ENCODE measurements around the gene VAV1.
A peak's percentile ranks its signal among the peaks of the same experiment; 100 is the strongest.
"Not testable (repeated sequence)": the region's sequence is repeated elsewhere in the genome, so short reads cannot be mapped to it uniquely, and the experiment has no call there.

The VAV1 gene

GRCh38 chr19:6797646-6798045, 25.1 kb downstream of the VAV1 start:
- H3K4me3 ChIP-seq (ENCODE audit: low read length), result no peak overlapping the region
- peaks cover 8% of the 10 kb centered on the region; the same call in 1 of the 2 replicates for H3K4me1 ChIP-seq (ENCODE audit: insufficient read depth, low read length)
- no peak overlapping the region for H3K27ac ChIP-seq (ENCODE audit: low read length)
- peaks cover 22% of the 10 kb centered on the region for H3K9me3 ChIP-seq (ENCODE audit: insufficient read depth, low read depth, low read length)
- no peaks in the 10 kb centered on the region for H3K27me3 ChIP-seq (ENCODE audit: insufficient read depth, low read length)
- no peaks in the 10 kb centered on the region for H3K36me3 ChIP-seq (ENCODE audit: insufficient read depth, low read depth, low read length)
- H3K9ac ChIP-seq (ENCODE audit: low read depth, low read length), result no peak overlapping the region

GRCh38 chr19:6800160-6800790, 27.8 kb downstream of the VAV1 start:
- not testable (repeated sequence) for H3K4me1 ChIP-seq (ENCODE audit: insufficient read depth, low read length); H3K27me3 ChIP-seq (ENCODE audit: insufficient read depth, low read length); H3K9me3 ChIP-seq (ENCODE audit: insufficient read depth, low read depth, low read length); H3K27ac ChIP-seq (ENCODE audit: low read length); H3K9ac ChIP-seq (ENCODE audit: low read depth, low read length); H3K4me3 ChIP-seq (ENCODE audit: low read length); H3K36me3 ChIP-seq (ENCODE audit: insufficient read depth, low read depth, low read length)

- Histone ChIP-seq H3K4me3 (ENCODE audit: low read length) (no peak overlapping the region), H3K4me1 (ENCODE audit: insufficient read depth, low read length) (peaks cover 8% of the 10 kb centered on the region; the same call in 1 of the 2 replicates), H3K36me3 (ENCODE audit: insufficient read depth, low read depth, low read length) (no peaks in the 10 kb centered on the region), H3K9me3 (ENCODE audit: insufficient read depth, low read depth, low read length) (no peaks in the 10 kb centered on the region), H3K9ac (ENCODE audit: low read depth, low read length) (peak overlapping the region; percentile 33; the same call in 1 of the 2 replicates), H3K27me3 (ENCODE audit: insufficient read depth, low read length) (no peaks in the 10 kb centered on the region), H3K27ac (ENCODE audit: low read length) (no peak overlapping the region)
These were observed 28.5 kb downstream of the VAV1 start for GRCh38 chr19:6800991-6801484.

GRCh38 chr19:6801485-6802086, 29.1 kb downstream of the VAV1 start:
- no peaks in the 10 kb centered on the region for H3K27me3 ChIP-seq (ENCODE audit: insufficient read depth, low read length)
- H3K4me1 ChIP-seq (ENCODE audit: insufficient read depth, low read length), result peaks cover 8% of the 10 kb centered on the region; the same call in 1 of the 2 replicates
- H3K9ac ChIP-seq (ENCODE audit: low read depth, low read length), result peak overlapping the region; percentile 33; the same call in 1 of the 2 replicates
- H3K4me3 ChIP-seq (ENCODE audit: low read length), result no peak overlapping the region
- no peaks in the 10 kb centered on the region for H3K36me3 ChIP-seq (ENCODE audit: insufficient read depth, low read depth, low read length)
- no peak overlapping the region for H3K27ac ChIP-seq (ENCODE audit: low read length)
- H3K9me3 ChIP-seq (ENCODE audit: insufficient read depth, low read depth, low read length), result no peaks in the 10 kb centered on the region

GRCh38 chr19:6802336-6803035, 30.0 kb downstream of the VAV1 start:
- no peaks in the 10 kb centered on the region for H3K9me3 ChIP-seq (ENCODE audit: insufficient read depth, low read depth, low read length)
- H3K4me3 ChIP-seq (ENCODE audit: low read length), result no peak overlapping the region
- H3K4me1 ChIP-seq (ENCODE audit: insufficient read depth, low read length), result peaks cover 8% of the 10 kb centered on the region; the same call in 1 of the 2 replicates
- no peaks in the 10 kb centered on the region for H3K36me3 ChIP-seq (ENCODE audit: insufficient read depth, low read depth, low read length)
- H3K27me3 ChIP-seq (ENCODE audit: insufficient read depth, low read length), result no peaks in the 10 kb centered on the region
- H3K27ac ChIP-seq (ENCODE audit: low read length), result no peak overlapping the region
- no peak overlapping the region for H3K9ac ChIP-seq (ENCODE audit: low read depth, low read length)

- Histone ChIP-seq H3K4me1 (ENCODE audit: insufficient read depth, low read length) (peaks cover 8% of the 10 kb centered on the region; the same call in 1 of the 2 replicates), H3K36me3 (ENCODE audit: insufficient read depth, low read depth, low read length) (no peaks in the 10 kb centered on the region), H3K27ac (ENCODE audit: low read length) (no peak overlapping the region), H3K9me3 (ENCODE audit: insufficient read depth, low read depth, low read length) (no peaks in the 10 kb centered on the region), H3K27me3 (ENCODE audit: insufficient read depth, low read length) (no peaks in the 10 kb centered on the region), H3K9ac (ENCODE audit: low read depth, low read length) (no peak overlapping the region), H3K4me3 (ENCODE audit: low read length) (no peak overlapping the region)
These were observed 30.5 kb downstream of the VAV1 start for GRCh38 chr19:6803036-6803404.

GRCh38 chr19:6806488-6806887, 34.0 kb downstream of the VAV1 start:
- Histone ChIP-seq H3K27me3 (ENCODE audit: insufficient read depth, low read length) (no peaks in the 10 kb centered on the region), H3K4me1 (ENCODE audit: insufficient read depth, low read length) (0 out of 2 replicates have a peak, but pooled peaks cover 3% of the 10 kb centered on the region)

GRCh38 chr19:6807291-6807690, 34.8 kb downstream of the VAV1 start:
- no peaks in the 10 kb centered on the region for H3K36me3 ChIP-seq (ENCODE audit: insufficient read depth, low read depth, low read length)
- peaks cover 6% of the 10 kb centered on the region; the same call in 1 of the 2 replicates for H3K9me3 ChIP-seq (ENCODE audit: insufficient read depth, low read depth, low read length)
- H3K4me1 ChIP-seq (ENCODE audit: insufficient read depth, low read length), result no peaks in the 10 kb centered on the region
- H3K27ac ChIP-seq (ENCODE audit: low read length), result no peak overlapping the region
- no peak overlapping the region for H3K4me3 ChIP-seq (ENCODE audit: low read length)
- H3K27me3 ChIP-seq (ENCODE audit: insufficient read depth, low read length), result no peaks in the 10 kb centered on the region
- H3K9ac ChIP-seq (ENCODE audit: low read depth, low read length), result no peak overlapping the region

More at GRCh38 chr19:6806488-6806887, 34.0 kb downstream of the VAV1 start:
- Histone ChIP-seq H3K36me3 (ENCODE audit: insufficient read depth, low read depth, low read length) (no peaks in the 10 kb centered on the region), H3K27ac (ENCODE audit: low read length) (no peak overlapping the region), H3K9ac (ENCODE audit: low read depth, low read length) (no peak overlapping the region), H3K9me3 (ENCODE audit: insufficient read depth, low read depth, low read length) (peaks cover 6% of the 10 kb centered on the region; the same call in 1 of the 2 replicates), H3K4me3 (ENCODE audit: low read length) (no peak overlapping the region)

- Histone ChIP-seq H3K27me3 (ENCODE audit: insufficient read depth, low read length) (no peaks in the 10 kb centered on the region), H3K27ac (ENCODE audit: low read length) (no peak overlapping the region), H3K4me3 (ENCODE audit: low read length) (no peak overlapping the region), H3K36me3 (ENCODE audit: insufficient read depth, low read depth, low read length) (no peaks in the 10 kb centered on the region), H3K4me1 (ENCODE audit: insufficient read depth, low read length) (no peaks in the 10 kb centered on the region), H3K9ac (ENCODE audit: low read depth, low read length) (no peak overlapping the region), H3K9me3 (ENCODE audit: insufficient read depth, low read depth, low read length) (peaks cover 6% of the 10 kb centered on the region; the same call in 1 of the 2 replicates)
These were observed 36.0 kb downstream of the VAV1 start for GRCh38 chr19:6808494-6808893.

- Histone ChIP-seq H3K36me3 (ENCODE audit: insufficient read depth, low read depth, low read length) (no peaks in the 10 kb centered on the region), H3K9me3 (ENCODE audit: insufficient read depth, low read depth, low read length) (peaks cover 6% of the 10 kb centered on the region; the same call in 1 of the 2 replicates), H3K27ac (ENCODE audit: low read length) (no peak overlapping the region), H3K9ac (ENCODE audit: low read depth, low read length) (no peak overlapping the region), H3K4me1 (ENCODE audit: insufficient read depth, low read length) (no peaks in the 10 kb centered on the region), H3K27me3 (ENCODE audit: insufficient read depth, low read length) (no peaks in the 10 kb centered on the region), H3K4me3 (ENCODE audit: low read length) (no peak overlapping the region)
These were observed 36.8 kb downstream of the VAV1 start for GRCh38 chr19:6809262-6809661.

GRCh38 chr19:6811378-6811777, 38.9 kb downstream of the VAV1 start:
- no peak overlapping the region for H3K27ac ChIP-seq (ENCODE audit: low read length)
- no peaks in the 10 kb centered on the region for H3K36me3 ChIP-seq (ENCODE audit: insufficient read depth, low read depth, low read length)
- no peaks in the 10 kb centered on the region for H3K4me1 ChIP-seq (ENCODE audit: insufficient read depth, low read length)
- no peak overlapping the region for H3K9ac ChIP-seq (ENCODE audit: low read depth, low read length)
- peaks cover 9% of the 10 kb centered on the region; the same call in 1 of the 2 replicates for H3K9me3 ChIP-seq (ENCODE audit: insufficient read depth, low read depth, low read length)
- no peaks in the 10 kb centered on the region for H3K27me3 ChIP-seq (ENCODE audit: insufficient read depth, low read length)
- H3K4me3 ChIP-seq (ENCODE audit: low read length), result no peak overlapping the region
